HG03469 (cell line): ENCODE results near the gene TACC3.

Experiments used
- ATAC-seq: cut with Tn5 transposase; IDR thresholded peaks from one replicate; pipeline ENCODE4 v1.9.1; 2021; ENCODE audit warnings: mild to moderate bottlenecking, moderate library complexity, moderate number of reproducible peaks; ENCODE audit not compliant: unreplicated experiment

Gene TACC3

GRCh38 chr4:1743975-1744374 is 22.7 kb downstream of the TACC3 start:
- ATAC-seq, result no peak

- ATAC-seq, result no peak
These were observed 23.2 kb downstream of the TACC3 start for GRCh38 chr4:1744552-1744951.

- no peak for ATAC-seq
These were observed 23.8 kb downstream of the TACC3 start for GRCh38 chr4:1745165-1745564.

GRCh38 chr4:1745697-1746096 is 24.4 kb downstream of the TACC3 start:
- ATAC-seq, result no peak

- ATAC-seq, result no peak
These were observed 25.0 kb downstream of the TACC3 start for GRCh38 chr4:1746265-1746691.

- ATAC-seq, result no peak
These were observed 25.7 kb downstream of the TACC3 start for GRCh38 chr4:1746919-1747602.

GRCh38 chr4:1747603-1747967 is 26.3 kb downstream of the TACC3 start:
- ATAC-seq, result no peak

GRCh38 chr4:1748465-1748995 is 27.2 kb downstream of the TACC3 start:
- ATAC-seq, result no peak

- ATAC-seq, result no peak
These were observed 28.0 kb downstream of the TACC3 start for GRCh38 chr4:1749370-1749769.

GRCh38 chr4:1749826-1750225 is 28.5 kb downstream of the TACC3 start:
- no peak for ATAC-seq

GRCh38 chr4:1750381-1751154 is 29.2 kb downstream of the TACC3 start:
- no peak for ATAC-seq

GRCh38 chr4:1751155-1751918 is 30.0 kb downstream of the TACC3 start:
- ATAC-seq, result no peak

GRCh38 chr4:1751919-1752283 is 30.6 kb downstream of the TACC3 start:
- no peak for ATAC-seq

GRCh38 chr4:1752284-1753041 is 31.1 kb downstream of the TACC3 start:
- no peak for ATAC-seq

GRCh38 chr4:1753294-1753696 is 32.0 kb downstream of the TACC3 start:
- ATAC-seq, result no peak

- ATAC-seq, result no peak
These were observed 32.5 kb downstream of the TACC3 start for GRCh38 chr4:1753697-1754311.

- no peak for ATAC-seq
These were observed 33.0 kb downstream of the TACC3 start for GRCh38 chr4:1754336-1754735.

- no peak for ATAC-seq
These were observed 34.0 kb downstream of the TACC3 start for GRCh38 chr4:1755297-1755696.

GRCh38 chr4:1756079-1756478 is 34.8 kb downstream of the TACC3 start:
- ATAC-seq, result no peak
